Activated CD8-positive, alpha-beta memory T cell treated with anti-CD3 and anti-CD28 coated beads, Interleukin-2, amount 50 U/mL, for 1 hour (primary cell): ENCODE results near the gene RANBP10.

ENCODE experiments used
- DNase-seq: peaks from one replicate; pipeline ENCODE4 v3.0.0-alpha.2; 2020; ENCODE audit errors: extremely low read depth

Gene RANBP10

GRCh38 chr16:67676939-67677338 lies 129.4 kb downstream of the RANBP10 start:
- DNase-seq: no peak

GRCh38 chr16:67676516-67676915 lies 129.8 kb downstream of the RANBP10 start:
- DNase-seq: no peak

DNA sequence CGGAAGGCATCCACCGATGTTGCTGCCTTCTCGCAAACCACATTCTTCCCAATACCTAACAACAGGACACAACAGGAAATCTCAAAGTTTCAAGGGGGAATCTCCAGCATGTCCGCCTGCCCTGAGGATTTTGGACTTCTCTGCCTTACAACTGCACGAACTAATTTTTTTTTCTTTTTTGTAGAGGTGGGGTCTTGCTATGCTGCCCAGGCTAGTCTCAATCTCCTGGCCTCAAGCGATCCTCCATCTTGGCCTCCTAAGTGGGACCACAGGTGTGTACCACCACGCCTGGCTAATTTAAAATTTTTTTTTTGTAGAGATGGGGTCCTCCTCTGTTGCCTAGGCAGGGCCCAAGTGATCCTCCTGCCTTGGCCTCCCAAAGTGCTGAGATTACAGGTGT lies 130.4 kb downstream of the RANBP10 start:
- DNase-seq: no peak

DNA sequence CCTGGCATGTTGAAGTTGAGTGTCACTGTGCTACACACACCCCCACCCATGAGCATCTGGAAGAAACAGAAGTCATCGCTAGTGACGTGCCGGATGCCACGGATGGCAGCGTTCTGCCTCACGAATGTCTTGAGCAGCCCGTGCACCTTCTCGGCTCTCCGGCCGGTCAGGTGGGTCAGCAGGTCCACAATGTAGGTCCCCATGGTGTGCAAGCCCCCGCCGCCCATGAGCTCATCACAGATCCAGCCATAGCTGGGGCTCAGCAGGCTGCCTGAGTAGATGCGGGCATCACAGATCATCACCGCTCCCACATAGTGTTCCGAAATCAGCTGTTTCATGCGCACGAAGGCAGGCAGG lies 130.8 kb downstream of the RANBP10 start:
- DNase-seq: no peak

- no peak for DNase-seq
These were observed 131.3 kb downstream of the RANBP10 start for GRCh38 chr16:67674851-67675578.

DNA sequence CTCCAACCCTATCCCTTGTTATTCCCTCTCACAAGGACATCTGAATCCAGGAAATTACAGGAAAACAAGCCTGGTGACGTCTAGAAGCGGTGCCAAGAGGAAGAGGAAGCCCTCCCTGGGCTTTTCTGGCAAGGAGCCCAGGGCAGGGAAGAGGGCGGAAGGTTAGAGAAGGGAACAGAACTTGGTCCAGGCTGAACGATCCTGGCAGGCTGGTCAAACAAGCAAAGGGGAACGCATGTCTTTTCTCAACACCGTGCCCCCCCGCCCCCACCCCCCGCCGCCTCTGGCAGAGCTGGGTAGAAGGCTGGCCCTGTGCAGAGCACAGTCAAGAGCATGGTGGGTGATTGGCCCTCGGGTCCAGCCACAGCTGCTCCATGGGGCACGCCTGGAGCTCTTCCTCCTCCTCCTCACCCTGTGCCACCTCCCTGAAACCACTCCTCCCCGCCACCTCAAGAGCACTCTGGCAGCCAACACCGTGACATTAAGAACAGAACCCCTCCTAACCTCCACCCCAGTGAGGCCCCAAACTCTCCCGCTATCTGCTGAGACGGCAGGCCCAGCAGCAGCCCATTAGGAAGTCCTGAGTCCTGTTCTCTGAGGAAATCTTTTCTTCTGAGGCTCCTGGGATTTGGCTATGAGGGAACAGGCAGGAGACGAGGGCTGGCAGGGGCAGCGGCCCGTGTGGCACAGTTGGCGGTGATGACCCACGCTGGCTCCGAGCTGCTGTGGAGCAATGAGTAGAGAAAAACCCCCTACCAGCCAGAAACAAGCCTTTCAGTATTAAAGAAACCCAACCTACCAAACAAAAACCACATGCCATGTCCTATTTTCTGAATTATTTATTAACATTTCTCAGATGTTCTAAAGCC lies 132.4 kb downstream of the RANBP10 start:
- DNase-seq: no peak
